H1 (cell line): Measurements from ENCODE around the gene RUSF1. TPM values are rescaled to one million over a fixed set of nuclear protein-coding genes. Genes with fewer than 3 reads are reported as not detected.

Experiments
- CTCF ChIA-PET: fragments of 300-600 bp; sonication (Branson Sonifier 250); formaldehyde crosslinking; loops from one replicate; lab custom pipeline; 2021; ENCODE audit not compliant: partially characterized antibody; lab: Charles Lee
- POLR2A ChIA-PET: fragments of 300-600 bp; sonication (Branson Sonifier 250); formaldehyde crosslinking; loops from one replicate; lab custom pipeline; 2021; ENCODE audit warnings: inconsistent platforms; ENCODE audit not compliant: partially characterized antibody; lab: Charles Lee
- DNase-seq, 2 experiments: peaks; one replicate each; pipeline versions ENCODE4 v3.0.0 to v3.0.0-alpha.2; 2010 to 2022; ENCODE audit warnings: low spot score in 2 of 2, low read depth in 1 of 2, mixed read lengths in 1 of 2
- FAIRE-seq: peaks from 2 replicates; lab custom pipeline; 2011; peaks lifted over from hg19 to GRCh38; lab: Jason Lieb, UNC
- H2AFZ ChIP-seq: 2 replicates; pipeline ENCODE4 v1.8.1; 2012; ENCODE audit warnings: low read length, inconsistent platforms
- H2AK5ac ChIP-seq: 2 replicates; pipeline ENCODE4 v1.6.1; 2013; ENCODE audit warnings: low read depth, low read length
- H2BK120ac ChIP-seq: replicated peaks from 2 replicates; pipeline ENCODE3; 2013; ENCODE audit warnings: low read depth, low read length, inconsistent platforms
- H2BK12ac ChIP-seq: 2 replicates; pipeline ENCODE4 v1.6.1; 2013; ENCODE audit warnings: low read depth, low read length
- H2BK15ac ChIP-seq: 2 replicates; pipeline ENCODE4 v1.6.1; 2013; ENCODE audit warnings: low read length
- H2BK20ac ChIP-seq: 2 replicates; pipeline ENCODE4 v1.6.1; 2013; ENCODE audit warnings: low read length
- H2BK5ac ChIP-seq: 2 replicates; pipeline ENCODE4 v1.6.1; 2013; ENCODE audit warnings: low read depth, low read length
- H3K14ac ChIP-seq: 2 replicates; pipeline ENCODE4 v1.6.1; 2013; ENCODE audit warnings: inconsistent platforms; ENCODE audit not compliant: insufficient read length
- H3K18ac ChIP-seq: 2 replicates; pipeline ENCODE4 v1.6.1; 2013; ENCODE audit warnings: low read length; ENCODE audit errors: extremely low read depth
- H3K23ac ChIP-seq: 2 replicates; pipeline ENCODE4 v1.6.1; 2013; ENCODE audit warnings: inconsistent platforms; ENCODE audit not compliant: insufficient read length
- H3K23me2 ChIP-seq: 2 replicates; pipeline ENCODE4 v1.6.1; 2013; ENCODE audit warnings: low read depth, low read length
- H3K27ac ChIP-seq: 2 replicates; pipeline ENCODE4 v1.6.1; 2011; ENCODE audit warnings: low read depth, low read length, inconsistent platforms
- H3K27me3 ChIP-seq, 4 experiments: replicated peaks in 1 of 4; 1 replicate in 1 of 4; 2 replicates in 3 of 4; pipeline versions ENCODE4 v1.6.1 to v1.8.1; 2011 to 2013; ENCODE audit warnings: low read length in 3 of 4, mild to moderate bottlenecking in 3 of 4, inconsistent platforms in 2 of 4, mixed read lengths in 2 of 4, moderate library complexity in 1 of 4; ENCODE audit not compliant: control insufficient read depth in 3 of 4, insufficient read depth in 3 of 4; ENCODE audit errors: extremely low read depth in 1 of 4
- H3K36me3 ChIP-seq, 4 experiments: 2 replicates each; pipeline versions ENCODE4 v1.6.1 to v1.8.1; 2011 to 2013; ENCODE audit warnings: mild to moderate bottlenecking in 4 of 4, low read length in 3 of 4, moderate library complexity in 2 of 4, control low read depth in 1 of 4, inconsistent platforms in 1 of 4; ENCODE audit not compliant: insufficient read depth in 4 of 4, control insufficient read depth in 2 of 4
- H3K4ac ChIP-seq: replicated peaks from 2 replicates; pipeline ENCODE3; 2013; ENCODE audit warnings: low read length, low read depth, mixed read lengths, inconsistent platforms; ENCODE audit not compliant: insufficient read length
- H3K4me1 ChIP-seq, 4 experiments: replicated peaks in 1 of 4; 1 replicate in 1 of 4; 2 replicates in 3 of 4; pipeline versions ENCODE4 v1.6.1 to v1.8.1; 2011 to 2013; ENCODE audit warnings: low read length in 3 of 4, inconsistent platforms in 2 of 4, mixed read lengths in 1 of 4; ENCODE audit not compliant: insufficient read depth in 4 of 4, control insufficient read depth in 3 of 4
- H3K4me2 ChIP-seq, 2 experiments: 2 replicates each; pipeline versions ENCODE4 v1.6.1 to v1.8.1; 2011 to 2013; ENCODE audit warnings: low read depth in 2 of 2, low read length in 2 of 2, control low read depth in 1 of 2, inconsistent platforms in 1 of 2, mild to moderate bottlenecking in 1 of 2; ENCODE audit not compliant: insufficient read depth in 1 of 2
- H3K4me3 ChIP-seq, 4 experiments: fragments of 200-600, 300-600 bp in 1 of 4; sonication (generic), shearing (Covaris generic), sonication (Bioruptor Twin) in 1 of 4; 2 replicates each; pipeline versions ENCODE4 v1.5.1 to v1.8.1; 2011 to 2016; ENCODE audit warnings: low read length in 4 of 4, low read depth in 3 of 4, control low read depth in 2 of 4, inconsistent platforms in 2 of 4, mild to moderate bottlenecking in 2 of 4, mixed read lengths in 1 of 4, moderate library complexity in 1 of 4; ENCODE audit not compliant: insufficient read depth in 2 of 4; ENCODE audit errors: extremely low read depth in 1 of 4
- H3K56ac ChIP-seq: replicated peaks from 2 replicates; pipeline ENCODE3; 2013; ENCODE audit warnings: low read depth, mild to moderate bottlenecking, mixed read lengths, low read length, inconsistent platforms; ENCODE audit not compliant: insufficient read length
- H3K79me1 ChIP-seq: 2 replicates; pipeline ENCODE4 v1.6.1; 2013; ENCODE audit warnings: low read depth, low read length, control low read depth
- H3K79me2 ChIP-seq, 2 experiments: 2 replicates each; pipeline versions ENCODE4 v1.6.1 to v1.8.1; 2012 to 2013; ENCODE audit warnings: low read length in 2 of 2, mild to moderate bottlenecking in 2 of 2, inconsistent platforms in 1 of 2; ENCODE audit not compliant: insufficient read depth in 2 of 2, control insufficient read depth in 1 of 2
- H3K9ac ChIP-seq, 4 experiments: replicated peaks in 1 of 4; 1 replicate in 1 of 4; 2 replicates in 3 of 4; pipeline versions ENCODE4 v1.6.1 to v1.8.1; 2011 to 2013; ENCODE audit warnings: low read depth in 3 of 4, low read length in 3 of 4, control low read depth in 2 of 4, mild to moderate bottlenecking in 2 of 4, moderate library complexity in 2 of 4, inconsistent platforms in 1 of 4; ENCODE audit errors: extremely low read depth in 1 of 4
- H3K9me3 ChIP-seq, 2 experiments: 2 replicates each; pipeline versions ENCODE4 v1.6.1 to v1.8.1; 2012 to 2013; ENCODE audit warnings: mild to moderate bottlenecking in 2 of 2, moderate library complexity in 2 of 2, control low read depth in 1 of 2, inconsistent platforms in 1 of 2, low read depth in 1 of 2, low read length in 1 of 2, mixed read lengths in 1 of 2; ENCODE audit not compliant: insufficient read depth in 2 of 2
- H4K20me1 ChIP-seq, 2 experiments: replicated peaks in 1 of 2; 2 replicates each; pipeline versions ENCODE3 to v1.8.1; 2011 to 2013; ENCODE audit warnings: inconsistent platforms in 2 of 2, low read length in 2 of 2, mild to moderate bottlenecking in 1 of 2; ENCODE audit not compliant: insufficient read depth in 2 of 2, control insufficient read depth in 1 of 2
- H4K5ac ChIP-seq: 2 replicates; pipeline ENCODE4 v1.6.1; 2013; ENCODE audit warnings: low read length, low read depth, mixed read lengths, inconsistent platforms; ENCODE audit not compliant: insufficient read length
- H4K8ac ChIP-seq: 2 replicates; pipeline ENCODE4 v1.8.0; 2013; ENCODE audit warnings: mild to moderate bottlenecking, moderate library complexity, low read length, inconsistent platforms; ENCODE audit not compliant: insufficient read depth; ENCODE audit errors: extremely low read depth
- H4K91ac ChIP-seq: replicated peaks from 2 replicates; pipeline ENCODE3; 2013; ENCODE audit warnings: low read length, mixed read lengths, inconsistent platforms; ENCODE audit not compliant: insufficient read length
- BACH1 ChIP-seq: IDR thresholded peaks from 2 replicates; pipeline ENCODE4 v1.6.1; 2012; ENCODE audit warnings: low read length, improper control_type of control experiment
- BCL11A ChIP-seq, 2 experiments: IDR thresholded peaks; one replicate each; pipeline ENCODE4 v1.6.1; 2011; ENCODE audit warnings: low read depth in 2 of 2, low read length in 2 of 2, mild to moderate bottlenecking in 2 of 2
- CEBPB ChIP-seq: IDR thresholded peaks from 2 replicates; pipeline ENCODE4 v1.6.1; 2012; ENCODE audit warnings: low read depth, low read length
- EP300 ChIP-seq, 2 experiments: IDR thresholded peaks; 1 replicate in 1 of 2; 2 replicates in 1 of 2; pipeline ENCODE4 v1.6.1; 2011 to 2012; ENCODE audit warnings: low read depth in 2 of 2, low read length in 2 of 2, mild to moderate bottlenecking in 2 of 2, borderline replicate concordance in 1 of 2, inconsistent platforms in 1 of 2, moderate library complexity in 1 of 2
- EZH2 ChIP-seq: fragments of 200-600 bp; sonication (generic); IDR thresholded peaks from 2 replicates; pipeline ENCODE4 v1.7.1; 2012; ENCODE audit warnings: low read depth, mild to moderate bottlenecking, moderate library complexity, low read length, inconsistent platforms; ENCODE audit not compliant: severe bottlenecking
- GTF2F1 ChIP-seq: IDR thresholded peaks from 2 replicates; pipeline ENCODE4 v1.6.1; 2012; ENCODE audit warnings: low read depth, low read length, improper control_type of control experiment, borderline replicate concordance
- HDAC6 ChIP-seq: IDR thresholded peaks from one replicate; pipeline ENCODE4 v1.7.1; 2012; ENCODE audit warnings: low read depth, mild to moderate bottlenecking, inconsistent platforms, low read length, moderate library complexity
- KDM1A ChIP-seq: fragments of 200-600, 300-600 bp; sonication (generic); IDR thresholded peaks from 2 replicates; pipeline ENCODE4 v1.7.1; 2016; ENCODE audit warnings: mild to moderate bottlenecking, low read length, borderline replicate concordance
- RNF2 ChIP-seq: fragments of 200-900, 300-1000 bp; sonication (generic); IDR thresholded peaks from 2 replicates; pipeline ENCODE4 v1.7.1; 2016; ENCODE audit warnings: borderline replicate concordance, low read depth, mild to moderate bottlenecking, antibody characterized with exemption, low read length; ENCODE audit not compliant: poor library complexity, severe bottlenecking; ENCODE audit errors: missing control alignments
- SIN3A ChIP-seq, 2 experiments: IDR thresholded peaks in 1 of 2; conservative IDR thresholded peaks in 1 of 2; 2 replicates each; pipeline ENCODE4 v1.6.1; 2011 to 2012; ENCODE audit warnings: low read length in 2 of 2, improper control_type of control experiment in 1 of 2, low read depth in 1 of 2, mild to moderate bottlenecking in 1 of 2
- SIX5 ChIP-seq: IDR thresholded peaks from 2 replicates; pipeline ENCODE4 v1.6.1; 2011; ENCODE audit warnings: mild to moderate bottlenecking, low read depth, low read length
- SP4 ChIP-seq: IDR thresholded peaks from 2 replicates; pipeline ENCODE4 v1.6.1; 2012; ENCODE audit warnings: low read length, inconsistent platforms
- TBP ChIP-seq: IDR thresholded peaks from 2 replicates; pipeline ENCODE4 v1.6.1; 2011; ENCODE audit warnings: low read depth, low read length, improper control_type of control experiment
- TEAD4 ChIP-seq: IDR thresholded peaks from 2 replicates; pipeline ENCODE4 v1.6.1; 2012; ENCODE audit warnings: low read depth, low read length, inconsistent platforms, mixed read lengths
- polyA plus RNA-seq, 7 experiments: library from polyadenylated mRNA; depleted of rRNA in 3 of 7; stranded (reverse) in 5 of 7; unstranded in 2 of 7; fragments of >200 nt in 5 of 7; fragments of 200-250 nt in 2 of 7; gene quantifications; 1 replicate in 5 of 7; 2 replicates in 1 of 7; 4 replicates in 1 of 7; pipeline versions ENCODE4 v1.2.1 to v1.2.3, GENCODE V29; 2011 to 2013; ENCODE audit warnings: missing spikeins in 2 of 7, mixed read lengths in 2 of 7
- total RNA-seq: library from RNA; stranded (reverse); fragmentation: NEBNext Ultra II Directional; extraction: Animal tissue kit (Norgen Biotek cat#: 25700); gene quantifications from 2 replicates; pipeline ENCODE4 v1.2.1, GENCODE V29; 2021

The RUSF1 gene
- total and polyA plus RNA-seq, 2 of the 8 experiments (the other 6 are each of a cell fraction or from before 2014, with no cell fraction given), result 22.5 to 33.7 TPM

DNA sequence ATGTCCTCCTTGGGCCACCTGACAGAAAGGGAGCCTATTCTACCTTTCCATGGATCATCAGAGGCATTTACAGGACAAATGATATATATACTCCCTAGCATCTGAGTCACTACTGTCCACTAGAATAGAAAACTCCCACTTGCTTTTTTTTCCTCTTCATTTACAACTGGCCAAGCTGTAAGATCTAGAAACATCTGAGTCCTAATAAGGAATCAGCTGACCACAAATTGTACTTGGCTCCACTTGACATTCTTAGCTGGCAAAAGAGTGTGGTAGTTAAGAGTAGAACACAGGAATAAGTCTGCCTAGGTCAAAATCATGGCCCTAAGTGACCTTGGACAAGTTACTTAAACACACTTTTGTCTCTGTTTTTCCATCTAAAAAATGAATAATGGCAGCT is 5.2 kb downstream of the RUSF1 start:
- Histone ChIP-seq H3K27ac (no peak overlapping the region), H2BK15ac (no peak overlapping the region), H2BK12ac (no peak overlapping the region), H4K5ac (no peak overlapping the region), H3K4me2 (no peak overlapping the region), H3K4ac (no peak overlapping the region), H4K8ac (no peak overlapping the region), H3K23me2 (peaks cover 4% of the 10 kb centered on the region; the same call in 1 of the 2 replicates), H3K18ac (no peak overlapping the region), H2AFZ (no peak overlapping the region), H2AK5ac (no peak overlapping the region), H3K56ac (no peak overlapping the region), H3K36me3 (peaks cover 0 to 3% (median under 1%) of the 10 kb centered on the region in 4 experiments; a peak in 1 of 8 replicates), H3K4me1 (peaks cover 2 to 10% (median 7%) of the 10 kb centered on the region in 4 experiments), H3K27me3 (no peaks in the 10 kb centered on the region), H2BK20ac (no peak overlapping the region)
- DNase-seq, result no peak
- TF ChIP-seq RNF2 (no peak), SP4 (no peak), GTF2F1 (no peak), HDAC6 (no peak), CEBPB (no peak), TEAD4 (no peak), EP300 (IDR thresholded peaks at IDR 0.05; ENCODE audit: borderline replicate concordance in 1 of 2, low read depth in 2 of 2, low read length in 2 of 2) (no peak), BACH1 (no peak), TBP (no peak), KDM1A (no peak), SIX5 (no peak), EZH2 (no peak), SIN3A (conservative IDR thresholded peaks at IDR 0.05 in 1 of 2, IDR thresholded peaks at IDR 0.05 in 1 of 2; ENCODE audit: low read depth in 1 of 2, low read length in 2 of 2) (no peak), BCL11A (IDR thresholded peaks at IDR 0.05; ENCODE audit: low read depth in 2 of 2, low read length in 2 of 2) (no peak)
- TF ChIP-seq, all 59 proteins: peak for 0
- Histone ChIP-seq H4K91ac (no peak overlapping the region), H3K14ac (no peak overlapping the region), H3K79me2 (peaks cover 0 to 6% of the 10 kb centered on the region in 2 experiments; a peak in 1 of 4 replicates), H3K9me3 (no peaks in the 10 kb centered on the region), H2BK5ac (no peak overlapping the region), H2BK120ac (no peak overlapping the region), H3K4me3 (no peak overlapping the region), H4K20me1 (no peaks in the 10 kb centered on the region), H3K9ac (no peak overlapping the region), H3K79me1 (0 out of 2 replicates have a peak, but pooled peaks cover 2% of the 10 kb centered on the region), H3K23ac (no peak overlapping the region)
- no peak for FAIRE-seq
- ChIA-PET POLR2A (interaction anchor here (1.1 to 10.6 kb wide), 2 partner anchors 15 to 26 kb away, joined by 3 to 69 read pairs; no protein-coding TSS in a partner anchor), CTCF (interaction anchor here (0.6 to 1.6 kb wide), 7 partner anchors 8 to 208 kb away, joined by 3 to 7 read pairs (median 3); no protein-coding TSS in a partner anchor)
